Endothelial cell of umbilical vein (primary cell): Measurements from ENCODE around the gene MUC16. TPM values are rescaled to one million over a fixed set of nuclear protein-coding genes. Genes with fewer than 3 reads are reported as not detected.

Source experiments
- BruUV-seq: library from RNA; stranded (reverse); fragments of 400-500 nt; replicated peaks from 2 replicates; lab custom pipeline; 2021; lab: Mats Ljungman, UMichigan
- CTCF ChIA-PET: fragments of 300-600, 350-600 bp; sonication (Branson Sonifier 250); formaldehyde crosslinking; loops from one replicate; lab custom pipeline; 2021; ENCODE audit warnings: antibody characterized with exemption, inconsistent platforms; lab: Charles Lee
- POLR2A ChIA-PET: fragments of 300-600, 350-600 bp; sonication (Branson Sonifier 250); formaldehyde crosslinking; loops from one replicate; lab custom pipeline; 2021; ENCODE audit warnings: antibody characterized with exemption, inconsistent platforms; lab: Charles Lee
- DNase-seq: peaks from one replicate; pipeline ENCODE4 v3.0.0-alpha.2; 2011; ENCODE audit warnings: low read depth, low spot score
- FAIRE-seq: peaks from 2 replicates; lab custom pipeline; 2011; peaks lifted over from hg19 to GRCh38; lab: Jason Lieb, UNC
- H2AFZ ChIP-seq: 2 replicates; pipeline ENCODE4 v1.6.0; 2012; ENCODE audit warnings: low read depth, low read length, control low read depth, inconsistent platforms
- H3K27ac ChIP-seq: 2 replicates; pipeline ENCODE4 v1.5.1; 2011; ENCODE audit warnings: low read depth, mild to moderate bottlenecking, control low read depth, low read length, moderate library complexity; ENCODE audit not compliant: insufficient read depth
- H3K27me3 ChIP-seq, 2 experiments: 2 replicates each; pipeline versions ENCODE4 v1.6.0 to v1.6.1; 2011; ENCODE audit warnings: low read length in 2 of 2, mixed read lengths in 1 of 2; ENCODE audit not compliant: control insufficient read depth in 2 of 2, insufficient read depth in 2 of 2
- H3K36me3 ChIP-seq, 2 experiments: 2 replicates in 1 of 2; 3 replicates in 1 of 2; pipeline ENCODE4 v1.5.1; 2011; ENCODE audit warnings: low read length in 2 of 2, mild to moderate bottlenecking in 1 of 2, moderate library complexity in 1 of 2; ENCODE audit not compliant: control insufficient read depth in 2 of 2, insufficient read depth in 2 of 2; ENCODE audit errors: extremely low read depth in 1 of 2
- H3K4me1 ChIP-seq: 3 replicates; pipeline ENCODE4 v1.5.1; 2011; ENCODE audit warnings: mild to moderate bottlenecking, low read length; ENCODE audit not compliant: control insufficient read depth, insufficient read depth; ENCODE audit errors: extremely low read depth
- H3K4me2 ChIP-seq: 2 replicates; pipeline ENCODE4 v1.6.1; 2011; ENCODE audit warnings: low read length, control low read depth, mixed read lengths; ENCODE audit not compliant: insufficient read depth
- H3K4me3 ChIP-seq, 3 experiments: fragments of 200-600 bp in 1 of 3; sonication (generic), shearing (Covaris generic) in 1 of 3; replicated peaks in 1 of 3; 2 replicates each; pipeline ENCODE4 v1.5.1; 2011 to 2016; ENCODE audit warnings: control low read depth in 3 of 3, low read length in 3 of 3, mild to moderate bottlenecking in 2 of 3, inconsistent platforms in 1 of 3, low read depth in 1 of 3, moderate library complexity in 1 of 3; ENCODE audit not compliant: insufficient read depth in 1 of 3
- H3K79me2 ChIP-seq: 2 replicates; pipeline ENCODE4 v1.6.0; 2012; ENCODE audit warnings: low read length, inconsistent platforms; ENCODE audit not compliant: control insufficient read depth, insufficient read depth
- H3K9ac ChIP-seq: replicated peaks from 2 replicates; pipeline ENCODE3; 2011; ENCODE audit warnings: low read length, control low read depth; ENCODE audit not compliant: insufficient read depth; ENCODE audit errors: extremely low read depth
- H3K9me1 ChIP-seq: replicated peaks from 3 replicates; pipeline ENCODE4 v1.6.0; 2011; ENCODE audit warnings: mild to moderate bottlenecking, low read length; ENCODE audit not compliant: control insufficient read depth, insufficient read depth; ENCODE audit errors: extremely low read depth
- H3K9me3 ChIP-seq: replicated peaks from 2 replicates; pipeline ENCODE4 v1.5.1; 2012; ENCODE audit warnings: low read length, inconsistent platforms; ENCODE audit not compliant: control insufficient read depth, insufficient read depth
- H4K20me1 ChIP-seq: replicated peaks from 2 replicates; pipeline ENCODE3; 2011; ENCODE audit warnings: mild to moderate bottlenecking, low read length; ENCODE audit not compliant: control insufficient read depth, insufficient read depth; ENCODE audit errors: extremely low read depth
- EZH2 ChIP-seq: IDR thresholded peaks from 2 replicates; pipeline ENCODE4 v1.6.1; 2012; ENCODE audit warnings: borderline replicate concordance, low read depth, mild to moderate bottlenecking, moderate library complexity, low read length, inconsistent platforms; ENCODE audit not compliant: severe bottlenecking
- FOS ChIP-seq: IDR thresholded peaks from 2 replicates; pipeline ENCODE4 v1.6.1; 2011; ENCODE audit warnings: mild to moderate bottlenecking, low read length, moderate library complexity, borderline replicate concordance; ENCODE audit not compliant: insufficient read depth
- GATA2 ChIP-seq: IDR thresholded peaks from 2 replicates; pipeline ENCODE4 v1.7.0; 2011; ENCODE audit warnings: low read depth, mild to moderate bottlenecking, moderate library complexity, mixed read lengths, low read length; ENCODE audit not compliant: insufficient read length, insufficient read depth
- JUN ChIP-seq: IDR thresholded peaks from 2 replicates; pipeline ENCODE4 v1.6.1; 2011; ENCODE audit warnings: borderline replicate concordance, low read depth; ENCODE audit not compliant: insufficient read length, insufficient read depth
- MYC ChIP-seq: IDR thresholded peaks from one replicate; pipeline ENCODE4 v1.6.1; 2011; ENCODE audit warnings: mild to moderate bottlenecking, low read depth, low read length
- POLR2A ChIP-seq: IDR thresholded peaks from 2 replicates; pipeline ENCODE4 v1.6.1; 2012; ENCODE audit warnings: low read depth, mild to moderate bottlenecking, control low read depth, low read length
- POLR2AphosphoS5 ChIP-seq: IDR thresholded peaks from 2 replicates; pipeline ENCODE4 v1.6.1; 2012; ENCODE audit warnings: low read depth, mild to moderate bottlenecking, control low read depth, low read length, moderate library complexity; ENCODE audit not compliant: insufficient read depth
- dilution Hi-C: fragments of 300-500 bp; cut with MboI; formaldehyde crosslinking; loops from one replicate; pipeline ENCODE4 v1.15.0; 2019; ENCODE audit warnings: low sequenced_read_pairs; ENCODE audit not compliant: extremely low pct_ligation_motif_present
- intact Hi-C: fragments of 100-400 bp; cut with micrococcal nuclease; formaldehyde crosslinking; loops from one replicate; pipeline ENCODE4 v1.10.0; 2022
- polyA plus RNA-seq, 4 experiments: library from polyadenylated mRNA; depleted of rRNA in 3 of 4; stranded (reverse) in 3 of 4; unstranded in 1 of 4; fragments of >200 nt; gene quantifications; 2 replicates each; pipeline versions ENCODE4 v1.2.1 to v1.2.3, GENCODE V29; 2011 to 2012; ENCODE audit warnings: missing spikeins in 1 of 4
- total RNA-seq: library from RNA; stranded (reverse); gene quantifications from 2 replicates; pipeline ENCODE4 v1.2.3, GENCODE V29; 2021
- TF ChIP-seq, protein P1 (sequence below): IDR thresholded peaks from 2 replicates; pipeline ENCODE4 v1.6.1; 2011; ENCODE audit not compliant: insufficient read depth, insufficient read length
- TF ChIP-seq, protein P2 (sequence below), 2 donors: IDR thresholded peaks; 1 replicate in 1 of 2; 2 replicates in 1 of 2; pipeline ENCODE4 v1.5.1; 2011; ENCODE audit warnings: low read length in 2 of 2, mild to moderate bottlenecking in 2 of 2, moderate library complexity in 2 of 2, control low read depth in 1 of 2, inconsistent platforms in 1 of 2, low read depth in 1 of 2; ENCODE audit not compliant: insufficient read depth in 1 of 2; ENCODE audit errors: extremely low read depth in 1 of 2

MUC16 gene
- total and polyA plus RNA-seq, 2 donors (not counting 3 experiments of a cell fraction or from before 2014, with no cell fraction given): not detected

DNA sequence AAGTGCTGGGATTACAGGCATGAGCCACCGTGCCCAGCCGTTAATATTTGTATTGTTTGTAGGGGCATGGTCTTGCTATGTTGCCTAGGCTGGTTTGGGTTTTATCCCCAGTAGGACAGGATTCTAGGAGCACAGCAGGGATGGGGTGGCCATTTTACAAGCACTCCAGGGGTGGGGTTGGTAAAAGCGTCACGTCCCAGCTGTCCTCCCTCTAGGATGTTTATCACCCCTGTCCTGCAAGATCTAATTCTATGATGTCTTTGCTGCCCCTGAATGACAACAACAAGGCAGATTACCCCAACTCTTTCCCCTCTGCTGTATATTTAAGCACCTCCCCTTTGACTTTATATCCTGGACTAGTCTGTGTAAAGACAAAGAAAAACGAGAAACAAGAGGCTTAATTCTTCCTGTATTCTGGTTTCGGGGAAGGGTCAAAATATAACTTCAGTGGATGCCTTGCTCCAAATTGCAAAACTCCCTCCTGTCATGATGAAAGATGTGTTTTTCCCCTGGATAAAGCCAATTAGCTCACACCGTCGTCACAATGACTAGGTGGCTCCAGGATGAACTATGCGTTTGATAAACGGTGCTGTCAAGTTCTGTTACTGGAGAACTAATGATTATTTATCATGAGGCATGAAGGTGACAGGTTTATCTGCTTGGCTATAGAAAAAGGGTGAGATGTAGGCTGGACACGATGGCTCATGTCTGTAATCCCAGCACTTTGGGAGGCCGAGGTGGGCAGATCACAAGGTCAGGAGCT, 48.9 kb upstream of the MUC16 start:
- ChIA-PET CTCF (no interaction called here), POLR2A (no interaction called here)
- no peaks in the 10 kb centered on the region for H4K20me1 ChIP-seq
- no peaks in the 10 kb centered on the region for H3K4me1 ChIP-seq
- H3K27ac ChIP-seq: no peak overlapping the region
- no peaks in the 10 kb centered on the region for H3K79me2 ChIP-seq
- no peak overlapping the region for H3K9ac ChIP-seq
- no peak overlapping the region for H3K4me3 ChIP-seq
- no peaks in the 10 kb centered on the region for H3K9me1 ChIP-seq
- FAIRE-seq: no peak
- no peaks in the 10 kb centered on the region for H3K9me3 ChIP-seq
- no peak overlapping the region for H2AFZ ChIP-seq
- H3K27me3 ChIP-seq: no peaks in the 10 kb centered on the region
- TF ChIP-seq GATA2 (no peak), EZH2 (no peak), MYC (no peak), POLR2AphosphoS5 (no peak), JUN (no peak), FOS (no peak), POLR2A (no peak)
- TF ChIP-seq, protein P1, sequence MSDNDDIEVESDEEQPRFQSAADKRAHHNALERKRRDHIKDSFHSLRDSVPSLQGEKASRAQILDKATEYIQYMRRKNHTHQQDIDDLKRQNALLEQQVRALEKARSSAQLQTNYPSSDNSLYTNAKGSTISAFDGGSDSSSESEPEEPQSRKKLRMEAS: no peak
- TF ChIP-seq, protein P2, sequence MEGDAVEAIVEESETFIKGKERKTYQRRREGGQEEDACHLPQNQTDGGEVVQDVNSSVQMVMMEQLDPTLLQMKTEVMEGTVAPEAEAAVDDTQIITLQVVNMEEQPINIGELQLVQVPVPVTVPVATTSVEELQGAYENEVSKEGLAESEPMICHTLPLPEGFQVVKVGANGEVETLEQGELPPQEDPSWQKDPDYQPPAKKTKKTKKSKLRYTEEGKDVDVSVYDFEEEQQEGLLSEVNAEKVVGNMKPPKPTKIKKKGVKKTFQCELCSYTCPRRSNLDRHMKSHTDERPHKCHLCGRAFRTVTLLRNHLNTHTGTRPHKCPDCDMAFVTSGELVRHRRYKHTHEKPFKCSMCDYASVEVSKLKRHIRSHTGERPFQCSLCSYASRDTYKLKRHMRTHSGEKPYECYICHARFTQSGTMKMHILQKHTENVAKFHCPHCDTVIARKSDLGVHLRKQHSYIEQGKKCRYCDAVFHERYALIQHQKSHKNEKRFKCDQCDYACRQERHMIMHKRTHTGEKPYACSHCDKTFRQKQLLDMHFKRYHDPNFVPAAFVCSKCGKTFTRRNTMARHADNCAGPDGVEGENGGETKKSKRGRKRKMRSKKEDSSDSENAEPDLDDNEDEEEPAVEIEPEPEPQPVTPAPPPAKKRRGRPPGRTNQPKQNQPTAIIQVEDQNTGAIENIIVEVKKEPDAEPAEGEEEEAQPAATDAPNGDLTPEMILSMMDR (IDR thresholded peaks at IDR 0.05; ENCODE audit: extremely low read depth in 1 of 2, insufficient read depth in 1 of 2, low read depth in 1 of 2, low read length in 2 of 2): no peak
- no peak overlapping the region for H3K4me2 ChIP-seq
- dilution Hi-C loops (no loop called here), intact Hi-C loops (no loop called here)
- no peaks in the 10 kb centered on the region for H3K36me3 ChIP-seq
- no peak for DNase-seq
- no TSS peak for BruUV-seq
